Fibroblast of upper back skin (primary cell): ENCODE data around the gene ADAMTS18.

Experiments used
- DNase-seq: peaks from one replicate; pipeline ENCODE4 v3.0.0-alpha.2; 2013

ADAMTS18 gene

DNA sequence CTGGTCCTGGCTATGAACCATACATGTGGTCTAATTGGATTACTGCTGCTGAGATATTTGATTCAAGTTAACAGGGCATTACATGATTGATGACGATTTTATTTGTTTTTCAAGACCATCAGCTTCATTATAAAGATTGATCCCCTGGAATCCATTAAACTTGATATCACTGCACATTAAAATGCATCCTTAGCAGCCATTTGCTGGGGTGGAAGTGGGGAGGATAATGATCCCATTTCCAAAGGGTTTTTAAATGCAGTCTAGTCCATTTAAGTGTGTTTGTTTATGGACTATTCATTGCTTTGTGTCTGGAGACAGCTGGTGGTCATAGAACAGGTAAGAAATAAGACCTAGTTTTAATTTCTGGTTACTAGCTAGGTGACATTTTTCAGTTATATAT is 40.9 kb downstream of the ADAMTS18 start:
- no peak for DNase-seq

DNA sequence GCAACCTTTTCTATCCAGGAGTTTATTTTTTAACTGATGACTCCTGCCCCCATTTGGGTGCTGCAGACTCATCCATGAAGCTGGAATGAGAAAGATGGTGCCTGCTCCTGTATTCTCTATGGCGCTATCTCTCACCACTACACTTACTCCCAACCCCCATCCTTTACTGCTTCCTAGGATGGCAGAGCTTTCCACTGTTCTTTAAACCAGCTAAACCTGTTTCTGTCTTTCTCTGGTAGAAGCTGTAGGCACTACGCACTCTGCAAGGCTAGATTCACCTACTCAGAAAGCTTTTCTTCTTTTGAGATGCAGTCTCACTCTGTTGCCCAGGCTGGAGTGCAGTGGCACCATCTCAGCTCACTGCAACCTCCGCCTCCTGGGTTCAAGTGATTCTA is 47.0 kb downstream of the ADAMTS18 start:
- DNase-seq = no peak

DNA sequence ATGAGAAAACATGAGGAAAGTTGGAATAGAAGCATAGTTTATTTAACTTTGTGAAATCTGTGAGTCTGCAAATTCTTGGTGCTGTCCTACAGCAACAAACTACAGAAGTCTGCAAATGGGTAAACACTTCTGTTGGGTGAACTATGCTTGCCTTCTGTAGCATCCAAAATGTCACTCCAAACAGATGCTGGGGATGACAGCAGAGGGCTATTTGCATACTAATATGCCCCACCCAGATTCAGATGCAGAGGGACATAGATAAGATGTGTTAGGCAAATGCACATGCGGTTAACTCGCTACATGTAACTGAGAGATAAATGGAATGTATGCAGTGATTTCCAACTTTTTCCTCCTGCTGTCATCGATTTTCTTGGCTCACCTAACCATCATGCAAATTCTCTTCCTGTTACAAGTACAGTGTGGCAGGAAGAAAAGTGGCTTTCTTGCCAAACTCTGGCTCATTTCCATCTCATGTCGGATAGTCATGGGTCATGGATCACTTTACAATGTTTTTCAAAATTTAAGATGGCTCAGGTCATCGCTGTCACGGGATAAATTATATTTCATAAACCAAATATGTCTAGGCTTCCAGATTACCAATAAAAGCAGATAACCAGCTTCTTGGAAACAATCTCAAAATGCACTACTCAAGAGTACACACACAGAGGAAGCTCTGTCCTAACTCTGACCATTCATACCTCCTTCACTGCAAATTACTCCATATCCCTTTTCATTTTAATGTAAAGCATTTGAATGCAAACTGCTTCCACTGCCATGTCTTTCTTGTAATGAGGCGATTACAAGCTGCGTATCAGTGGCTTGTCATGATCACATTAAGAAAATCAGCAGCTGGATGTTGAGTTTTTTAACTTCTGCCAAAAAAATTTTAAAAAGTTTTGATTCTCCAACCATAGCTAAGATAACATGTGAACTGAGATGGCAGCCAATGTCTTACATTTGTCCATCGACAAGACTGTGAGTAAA is 47.7 kb downstream of the ADAMTS18 start:
- DNase-seq = no peak

DNA sequence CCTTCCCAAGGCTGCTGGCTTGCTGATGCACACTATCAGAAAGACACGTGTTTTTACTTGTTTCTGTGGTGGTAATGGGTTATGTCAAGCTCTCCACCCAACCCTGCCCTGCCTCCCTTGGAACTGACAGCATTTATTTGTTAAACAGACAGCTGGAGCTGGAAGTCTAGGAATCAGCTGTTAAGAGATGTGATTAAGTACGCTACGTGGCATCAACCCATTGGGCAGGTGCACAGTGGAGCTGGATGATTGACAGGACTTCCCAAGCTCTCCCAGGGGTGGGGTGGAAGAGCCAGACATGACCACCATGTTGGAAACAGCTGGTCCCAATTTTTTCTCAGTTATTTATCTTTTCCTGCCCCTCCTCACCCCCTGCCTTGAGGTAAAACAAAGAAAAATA is 49.4 kb downstream of the ADAMTS18 start:
- no peak for DNase-seq

DNA sequence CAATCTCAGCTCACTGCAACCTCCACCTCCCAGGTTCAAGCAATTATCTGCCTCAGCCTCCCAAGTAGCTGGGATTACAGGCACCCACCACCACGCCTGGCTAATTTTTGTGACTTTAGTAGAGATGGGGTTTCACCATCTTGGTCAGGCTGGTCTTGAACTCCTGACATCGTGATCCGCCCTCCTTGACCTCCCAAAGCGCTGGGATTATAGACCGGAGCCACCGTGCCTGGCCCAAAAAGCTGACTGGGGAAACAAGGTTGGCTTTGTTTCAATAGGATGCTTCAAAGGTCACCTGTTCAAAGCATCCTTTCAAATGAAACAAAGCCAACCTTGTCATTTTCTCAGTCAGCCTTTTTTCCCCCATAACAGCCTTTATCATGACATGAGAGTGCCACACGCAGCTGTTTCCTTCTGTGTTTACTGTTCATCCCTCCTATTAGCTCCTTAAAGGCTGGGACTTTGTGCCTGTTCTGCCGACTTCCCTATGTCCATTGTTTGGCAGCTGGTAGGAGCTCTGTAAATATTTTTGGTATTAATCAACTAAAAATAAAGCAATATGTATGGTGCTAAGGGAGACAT is 51.1 kb downstream of the ADAMTS18 start:
- no peak for DNase-seq

DNA sequence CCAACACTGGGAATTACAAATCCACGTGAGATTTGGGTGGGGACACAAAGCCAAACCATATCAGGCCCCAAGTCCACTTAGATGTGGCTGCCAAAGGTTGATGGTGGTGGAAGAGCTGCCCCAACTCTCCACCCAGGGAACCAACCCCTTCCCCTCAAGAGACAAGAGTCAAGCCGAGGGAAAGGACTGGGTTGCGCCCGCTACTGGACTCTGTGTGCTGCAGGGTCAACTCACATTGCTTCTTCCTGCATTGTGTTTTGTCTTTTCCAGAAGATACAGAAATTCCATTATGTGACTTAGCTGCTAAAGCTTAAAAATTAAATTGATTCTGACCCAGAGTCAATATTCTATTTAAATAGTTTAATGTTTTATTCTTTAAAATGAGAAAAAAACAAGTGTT is 58.5 kb downstream of the ADAMTS18 start:
- peak; percentile 6 for DNase-seq

DNA sequence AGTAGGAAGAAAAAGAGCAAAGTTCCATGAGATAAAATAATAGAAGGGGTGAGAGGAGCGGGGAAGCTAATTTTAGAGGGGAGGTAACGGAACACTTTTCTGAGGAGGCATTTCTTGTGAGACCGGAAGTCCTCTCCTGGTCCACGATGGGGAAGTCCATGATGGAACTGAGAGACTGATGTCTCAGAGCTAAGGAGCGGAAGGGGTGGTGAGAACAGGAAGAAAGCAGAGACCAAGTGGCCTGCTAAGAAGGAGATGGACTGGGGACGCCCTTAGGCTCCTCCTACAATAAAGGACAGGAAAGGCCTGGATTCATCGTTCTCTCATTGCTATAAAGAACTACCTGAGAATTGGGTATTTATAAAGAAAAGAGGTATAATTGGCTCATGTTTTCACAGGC is 59.4 kb downstream of the ADAMTS18 start:
- DNase-seq = no peak

DNA sequence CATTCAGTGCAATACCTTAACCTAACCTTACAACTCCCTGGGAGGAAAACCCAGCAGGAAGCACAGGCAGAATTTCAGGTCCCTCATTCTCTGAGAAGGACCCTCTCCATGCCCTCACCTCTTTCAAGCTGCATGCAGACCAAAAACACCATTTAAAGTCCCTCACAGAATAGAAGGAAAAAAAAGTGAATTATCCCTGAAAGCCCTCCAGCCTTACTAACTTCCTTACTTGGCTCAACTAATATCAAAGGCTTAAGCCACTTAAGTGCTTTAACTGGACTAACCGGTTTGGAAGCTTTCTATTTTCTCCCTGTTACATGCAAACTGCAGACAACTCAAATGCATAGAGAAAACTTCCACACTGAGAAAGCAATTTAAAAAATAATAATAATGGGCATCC is 60.5 kb downstream of the ADAMTS18 start:
- no peak for DNase-seq

DNA sequence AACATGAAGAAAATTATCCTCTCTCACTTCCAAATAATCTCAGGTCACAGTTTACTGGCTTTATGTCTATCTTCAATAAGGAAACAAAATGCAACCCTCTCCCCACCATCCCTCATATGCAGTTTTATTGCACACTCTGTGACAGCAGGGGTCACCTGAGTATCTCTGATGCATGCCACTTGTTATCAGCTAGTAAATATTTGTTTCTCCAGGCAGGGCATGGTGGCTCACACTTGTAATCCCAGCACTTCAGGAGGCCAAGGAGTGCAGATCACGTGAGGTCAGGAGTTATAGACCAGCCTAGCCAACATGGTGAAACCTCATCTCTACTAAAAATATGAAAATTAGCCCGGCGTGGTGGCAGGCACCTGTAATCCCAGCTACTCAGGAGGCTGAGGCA is 61.1 kb downstream of the ADAMTS18 start:
- DNase-seq = no peak

DNA sequence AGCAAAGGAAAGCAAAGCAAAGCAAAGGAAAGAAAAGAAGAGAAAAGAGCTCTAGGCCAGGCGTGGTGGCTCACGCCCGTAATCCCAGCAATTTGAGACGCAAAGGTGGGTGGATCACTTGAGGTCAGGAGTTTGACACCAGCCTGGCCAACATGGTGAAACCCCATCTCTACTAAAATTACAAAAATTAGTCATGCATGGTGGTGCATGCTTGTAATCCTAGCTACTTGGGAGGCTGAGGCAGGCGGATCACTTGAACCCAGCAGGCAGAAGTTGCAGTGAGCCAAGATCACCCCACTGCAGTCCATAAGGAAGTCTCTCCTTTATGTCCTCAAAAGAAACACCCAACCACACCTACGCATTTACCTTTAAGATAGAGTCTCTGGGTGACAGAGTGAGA is 70.1 kb downstream of the ADAMTS18 start:
- DNase-seq = no peak

DNA sequence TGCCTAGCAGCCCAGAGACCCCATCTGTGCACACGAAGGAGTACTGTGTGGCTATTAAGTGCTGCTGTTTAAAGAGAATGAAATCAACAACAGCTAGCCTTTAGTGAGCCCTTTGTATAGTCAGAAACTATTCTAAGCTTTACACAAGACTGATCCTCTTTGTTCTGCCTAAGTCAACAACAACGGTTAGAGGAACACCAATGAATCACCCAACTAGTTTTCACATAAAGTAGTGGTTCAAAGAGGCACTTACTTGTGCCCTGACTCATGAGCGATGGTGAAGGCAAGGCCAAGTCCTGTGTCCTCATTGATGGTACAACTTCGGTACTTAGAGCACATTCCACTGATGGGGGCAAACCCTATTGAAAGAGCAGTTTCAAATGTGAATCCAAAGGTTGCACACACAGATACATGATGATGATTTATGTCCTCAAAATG is 75.8 kb downstream of the ADAMTS18 start:
- DNase-seq = peak; percentile 8

DNA sequence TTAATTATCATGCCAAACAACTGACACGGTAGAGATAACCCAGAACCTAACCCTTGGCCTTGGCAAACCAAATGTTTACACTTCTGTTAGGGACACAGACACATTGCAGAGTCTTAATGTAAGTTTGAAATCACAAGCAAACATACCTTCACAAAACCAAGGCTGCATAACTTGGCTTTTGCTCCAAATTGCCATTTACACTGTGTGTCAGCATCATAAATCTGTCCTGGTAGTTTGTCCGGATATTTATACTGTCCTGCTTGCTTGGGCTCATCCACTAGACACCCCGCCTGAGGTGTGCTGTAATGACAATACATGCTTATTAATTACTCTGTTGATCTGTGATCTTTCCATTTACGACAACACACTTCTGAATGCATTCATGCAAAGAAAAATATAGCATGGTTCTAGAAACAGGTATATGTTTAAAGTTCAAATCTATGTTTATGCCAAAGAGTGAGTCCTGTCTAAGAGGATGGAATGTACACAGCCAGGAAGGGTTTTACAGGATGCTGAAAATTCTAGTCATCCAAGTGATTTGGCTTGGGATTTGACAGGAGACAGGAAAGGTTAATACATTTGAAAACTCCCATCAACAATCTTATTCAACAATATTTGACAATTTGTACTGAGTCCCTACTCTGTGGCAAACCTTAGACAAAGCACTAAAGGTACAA is 81.1 kb downstream of the ADAMTS18 start:
- DNase-seq = no peak

DNA sequence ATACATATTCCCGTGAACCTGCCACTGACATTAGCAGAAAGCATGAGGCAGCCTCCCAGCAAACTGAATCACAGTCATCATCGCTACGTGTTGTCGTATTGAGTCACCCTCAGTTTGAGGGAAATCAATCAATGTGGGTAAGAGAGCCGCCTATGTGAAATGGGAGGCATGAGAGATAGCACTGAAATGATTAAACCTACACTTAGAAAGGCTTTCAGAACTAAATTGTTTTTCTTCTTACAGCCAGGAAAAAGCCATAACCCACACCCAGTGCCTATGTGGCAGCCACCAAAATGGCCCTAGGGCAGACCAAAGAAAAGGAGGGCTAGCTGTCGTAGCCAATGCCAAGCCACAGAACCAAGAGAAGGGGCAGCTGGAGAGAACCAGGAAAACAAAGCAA is 90.5 kb downstream of the ADAMTS18 start:
- peak; percentile 19 for DNase-seq

DNA sequence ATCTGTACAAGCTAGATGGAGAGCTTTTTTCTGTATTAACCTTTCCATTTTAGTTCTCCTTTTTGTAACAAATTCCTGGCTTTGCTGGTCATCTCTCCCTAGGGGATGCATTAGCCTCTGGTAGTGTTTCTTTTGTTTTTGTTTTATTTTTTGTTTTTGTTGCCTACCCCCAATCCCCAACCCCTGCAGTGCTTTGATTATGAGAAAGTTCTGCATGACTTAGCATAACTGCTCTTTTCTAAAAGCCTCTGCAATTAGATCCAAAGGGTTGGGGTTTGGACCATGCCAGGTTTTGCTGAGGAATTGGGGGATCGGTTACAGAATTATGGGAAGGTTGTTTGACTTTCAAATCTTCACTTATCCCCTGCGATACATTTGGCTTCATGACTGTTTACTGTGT is 98.2 kb downstream of the ADAMTS18 start:
- no peak for DNase-seq

DNA sequence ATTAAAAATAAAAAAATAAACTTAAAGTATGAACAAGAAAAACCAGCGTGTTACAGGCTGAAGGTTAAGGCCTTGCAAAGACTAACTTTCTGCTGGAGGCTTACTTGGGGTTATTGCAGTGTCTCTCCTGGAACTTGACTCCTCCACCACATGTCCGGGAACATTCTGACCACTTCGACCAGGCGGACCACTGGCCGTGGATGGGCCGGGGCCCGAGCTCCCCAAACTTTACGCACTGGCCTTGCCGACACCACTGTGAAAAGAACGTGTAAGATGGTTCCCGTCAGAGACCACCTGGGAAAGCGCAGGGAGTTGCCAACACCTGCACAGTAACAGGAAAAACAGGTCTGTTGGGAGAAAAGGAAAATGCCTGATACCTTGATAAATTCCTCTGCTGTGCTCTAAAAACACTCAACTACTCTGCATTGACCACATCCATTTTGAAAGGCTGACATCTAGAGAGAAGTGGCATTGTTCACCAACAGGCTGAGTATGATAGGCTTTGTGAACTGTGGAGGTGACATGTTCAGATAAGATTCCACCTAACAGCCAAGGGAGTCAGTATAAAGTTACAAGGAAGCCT is 99.1 kb downstream of the ADAMTS18 start:
- no peak for DNase-seq

DNA sequence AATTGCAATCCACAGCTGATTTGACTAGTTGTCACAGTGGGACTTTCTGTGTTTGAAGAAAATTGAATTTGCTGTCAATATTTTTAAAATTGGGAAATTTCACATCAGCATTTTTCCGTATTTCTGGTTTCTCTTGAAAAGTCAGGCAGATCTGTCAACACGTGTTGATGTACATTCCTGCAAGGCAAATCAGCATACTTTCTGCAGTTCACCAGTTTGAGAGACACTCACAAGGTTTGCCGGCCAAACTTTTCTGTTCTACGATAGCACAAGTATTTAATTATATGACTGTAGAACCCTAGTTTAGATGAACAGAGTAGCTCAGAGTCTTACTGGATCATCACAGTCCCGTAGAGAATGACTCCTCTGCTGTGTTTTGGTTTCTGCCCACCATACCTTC is 102.0 kb downstream of the ADAMTS18 start:
- DNase-seq = peak; percentile 72

DNA sequence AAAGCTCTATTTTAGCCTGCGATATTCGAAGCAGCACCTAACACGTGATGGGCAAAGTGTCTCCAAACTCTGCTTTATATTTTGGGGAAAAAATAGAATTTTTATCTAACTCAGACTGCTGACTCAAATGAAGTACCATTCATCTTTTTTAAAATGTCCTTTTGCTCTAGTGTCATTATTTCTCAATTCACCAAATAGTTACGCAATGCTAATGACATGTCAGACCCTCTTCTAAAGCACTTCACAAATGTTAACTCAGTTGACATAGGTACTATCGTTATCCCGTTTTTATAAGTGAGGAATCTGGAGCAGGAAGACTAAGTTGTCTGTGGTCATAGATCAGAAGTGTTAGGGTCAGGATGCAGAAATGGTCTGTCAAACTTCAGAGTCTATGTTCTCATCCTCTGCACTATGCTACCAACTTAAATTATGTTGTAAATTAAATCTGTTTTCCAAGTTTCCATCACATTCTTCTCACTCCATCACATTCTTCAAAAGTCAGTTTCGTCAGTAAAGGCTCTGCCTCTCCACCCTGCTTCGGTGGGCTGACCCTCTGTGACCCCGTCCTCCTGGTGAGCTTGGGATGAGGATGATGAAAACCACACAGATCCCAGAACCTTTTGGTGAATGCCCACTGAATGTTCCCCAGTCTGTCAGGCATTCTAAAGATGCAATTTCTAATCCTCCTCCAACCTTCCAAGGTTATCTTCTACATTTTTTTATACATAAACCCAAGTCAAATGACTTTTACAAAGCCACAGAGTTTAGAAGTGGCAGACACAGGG is 102.8 kb downstream of the ADAMTS18 start:
- DNase-seq = peak; percentile 27

DNA sequence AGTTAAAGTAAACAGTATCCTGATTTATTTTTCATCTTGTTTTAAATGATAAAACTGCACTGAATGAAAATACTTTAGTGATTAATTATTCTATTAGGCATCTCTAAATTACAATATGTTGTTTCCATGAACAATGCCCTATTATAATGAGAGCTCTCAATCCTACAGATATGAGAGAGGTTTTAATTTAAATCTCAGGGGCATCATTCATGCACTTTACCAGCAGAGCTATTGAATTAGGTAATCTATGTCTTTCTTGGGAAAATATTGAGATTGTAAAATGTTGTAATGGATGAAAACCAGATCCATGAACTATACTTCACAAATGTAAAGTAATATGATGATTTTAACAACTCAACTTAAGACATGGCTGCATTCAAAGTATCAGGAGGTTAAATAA is 103.8 kb downstream of the ADAMTS18 start:
- no peak for DNase-seq

DNA sequence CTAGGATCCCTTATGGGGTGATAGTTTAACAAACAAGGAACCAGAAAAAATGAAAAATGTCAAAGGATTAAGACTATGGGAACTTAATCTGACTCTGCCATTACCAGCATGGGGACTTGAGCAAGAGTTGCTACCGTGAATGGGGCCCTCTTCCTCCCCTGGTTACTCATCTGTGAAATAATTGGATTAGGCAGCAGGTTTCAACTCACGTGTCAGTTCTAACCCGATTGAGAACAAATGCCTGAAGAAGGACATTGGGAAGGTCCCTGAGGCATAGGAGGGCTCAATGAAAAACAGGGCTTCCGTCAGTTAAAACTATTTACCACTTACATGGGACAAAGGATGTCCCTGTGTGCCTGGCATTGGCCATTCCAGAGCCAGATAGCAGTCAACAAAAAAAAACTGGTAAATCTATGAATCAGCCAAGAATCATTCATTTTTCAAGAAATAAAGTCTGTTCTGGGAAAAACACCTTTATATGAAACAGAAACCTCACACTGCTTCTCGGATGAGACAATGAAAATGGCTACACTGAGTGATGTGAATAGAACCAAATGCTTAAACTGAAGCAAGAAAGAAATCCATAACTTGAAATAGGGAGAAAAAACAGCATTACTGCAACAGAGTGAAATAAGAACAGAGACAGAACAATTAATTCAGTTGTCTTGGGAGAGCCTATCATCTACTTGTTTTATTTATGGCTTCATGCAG is 104.3 kb downstream of the ADAMTS18 start:
- DNase-seq = no peak

DNA sequence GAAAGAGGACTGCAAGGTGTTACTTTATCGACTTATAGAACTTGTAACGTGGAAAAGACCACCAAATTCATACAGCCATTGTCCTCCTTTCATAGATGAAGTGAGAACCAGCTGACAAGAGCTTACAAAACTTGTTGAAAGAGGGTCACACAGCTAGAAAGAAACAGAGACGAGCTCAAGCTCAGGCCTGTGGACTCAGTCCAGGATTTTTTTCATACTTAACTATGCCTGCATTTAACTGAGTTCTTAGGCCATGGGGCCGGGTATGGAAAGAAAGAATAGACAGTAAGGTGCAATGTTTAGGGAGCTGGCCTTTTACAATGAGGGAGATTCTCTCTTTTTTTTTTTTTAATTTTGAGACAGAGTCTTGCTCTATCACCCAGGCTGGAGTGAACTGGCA is 106.1 kb downstream of the ADAMTS18 start:
- DNase-seq = no peak

DNA sequence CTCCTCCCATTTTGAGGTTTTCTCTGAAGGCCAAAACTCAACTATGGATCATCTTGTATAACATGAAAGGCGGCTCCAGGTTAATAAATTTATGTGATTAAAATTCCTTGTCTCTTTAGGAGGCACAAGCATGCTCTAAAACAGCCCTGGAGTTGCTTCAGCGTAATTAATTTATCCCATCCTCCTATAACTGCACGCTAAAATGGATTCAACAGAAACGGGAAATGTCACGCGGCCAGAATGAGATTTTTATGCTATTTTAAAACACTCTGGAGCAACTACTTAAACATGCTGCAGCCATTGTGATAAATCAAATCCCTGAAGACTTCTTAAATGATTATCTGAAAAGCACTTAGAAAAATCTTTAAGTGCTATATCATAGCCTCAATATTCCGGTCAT is 106.6 kb downstream of the ADAMTS18 start:
- DNase-seq = no peak

DNA sequence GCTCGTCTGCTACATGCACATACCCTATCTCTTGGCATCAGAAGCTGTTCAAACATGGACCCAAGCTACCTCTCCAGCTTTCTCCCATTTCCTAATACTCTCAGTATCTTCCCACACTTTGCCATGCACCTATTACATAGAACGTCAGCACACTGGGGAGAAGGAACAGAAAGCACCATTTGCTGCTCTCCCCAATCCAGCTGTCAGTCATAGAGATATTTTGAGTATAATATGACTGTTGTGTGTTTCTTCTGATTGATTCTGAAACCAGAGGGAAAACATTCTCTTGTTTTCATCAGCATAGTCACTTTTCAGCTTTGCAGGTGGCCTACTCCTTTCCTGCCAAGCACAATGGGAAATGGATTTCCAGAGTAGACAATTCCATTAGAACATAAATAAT is 107.1 kb downstream of the ADAMTS18 start:
- DNase-seq = no peak
